BJ (cell line): ENCODE results near the gene DTX2. TPM values are rescaled to one million over a fixed set of nuclear protein-coding genes. Genes with fewer than 3 reads are reported as not detected.
"Not testable (repeated sequence)": the region's sequence is repeated elsewhere in the genome, so short reads cannot be mapped to it uniquely, and the experiment has no call there.

ENCODE experiments used
- CTCF ChIA-PET: fragments of 350-600 bp; formaldehyde crosslinking; extraction: SDS; loops from one replicate; lab custom pipeline; 2021; ENCODE audit warnings: antibody characterized with exemption, inconsistent platforms; lab: Yijun Ruan, JAX
- POLR2A ChIA-PET: fragments of 300-600 bp; sonication (Branson Sonifier 250); formaldehyde crosslinking; extraction: SDS; loops from one replicate; lab custom pipeline; 2021; ENCODE audit warnings: antibody characterized with exemption; lab: Charles Lee
- DNase-seq: peaks from one replicate; pipeline ENCODE4 v3.0.0-alpha.2; 2011; ENCODE audit warnings: low read depth
- H3K27me3 ChIP-seq: 2 replicates; pipeline ENCODE4 v1.6.0; 2011; ENCODE audit warnings: low read length; ENCODE audit not compliant: control insufficient read depth, insufficient read depth
- H3K36me3 ChIP-seq: 2 replicates; pipeline ENCODE4 v1.5.1; 2011; ENCODE audit warnings: low read length; ENCODE audit not compliant: control insufficient read depth, insufficient read depth
- H3K4me3 ChIP-seq: 2 replicates; pipeline ENCODE4 v1.5.1; 2011; ENCODE audit warnings: low read depth, mild to moderate bottlenecking, control low read depth, low read length
- polyA plus RNA-seq: library from polyadenylated mRNA; depleted of rRNA; stranded (reverse); fragments of >200 nt; gene quantifications from 2 replicates; pipeline ENCODE4 v1.2.3, GENCODE V29; 2011
- TF ChIP-seq, protein P1 (sequence below): IDR thresholded peaks from 2 replicates; pipeline ENCODE4 v1.5.1; 2011; ENCODE audit warnings: low read depth, mild to moderate bottlenecking, control low read depth, inconsistent platforms, low read length, moderate library complexity; ENCODE audit not compliant: insufficient read depth

Gene DTX2
- polyA plus RNA-seq, 1 experiment: 3.3 TPM

DNA sequence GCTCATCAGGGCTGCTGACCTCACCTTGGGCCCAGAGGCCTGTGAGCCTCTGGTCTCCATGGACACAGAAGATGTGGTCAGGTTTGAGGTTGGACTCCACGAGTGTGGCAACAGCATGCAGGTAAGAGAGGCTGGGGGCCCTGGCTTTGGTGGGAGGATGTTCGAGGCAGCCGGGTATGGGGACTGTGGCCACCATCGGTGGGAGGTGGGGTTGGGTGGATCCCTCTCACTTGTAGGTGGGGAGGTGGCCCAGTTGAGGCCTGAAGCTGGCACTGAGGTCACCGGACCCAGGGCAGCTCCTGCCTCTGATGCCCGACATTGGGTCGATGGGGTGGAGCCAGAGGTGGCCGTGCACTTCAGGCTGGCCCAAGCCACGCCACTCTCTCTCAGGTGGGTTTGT is 36.4 kb upstream of the DTX2 start:
- CTCF ChIA-PET: interaction anchor here (0.6 kb wide), 1 partner anchor 241 kb away, joined by 4 read pairs; no protein-coding TSS in a partner anchor
- no peak for DNase-seq
- POLR2A ChIA-PET: no interaction called here

DNA sequence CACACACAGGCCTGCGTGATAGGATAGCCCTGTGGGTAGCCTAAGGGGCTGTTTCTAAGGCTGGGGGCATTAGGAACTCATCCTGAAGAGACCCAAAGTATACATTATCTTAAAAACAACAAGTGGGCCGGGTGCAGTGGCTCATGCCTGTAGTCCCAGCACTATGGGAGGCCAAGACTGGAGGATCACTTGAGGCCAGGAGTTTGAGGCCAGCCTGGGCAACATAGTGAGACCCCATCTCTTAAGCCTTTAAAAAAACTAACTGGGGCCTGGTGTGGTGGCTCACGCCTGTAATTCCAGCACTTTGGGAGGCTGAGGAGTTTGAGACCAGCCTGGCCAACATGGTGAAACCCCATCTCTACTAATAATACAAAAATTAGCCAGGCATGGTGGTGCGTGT is 36.0 kb upstream of the DTX2 start:
- H3K36me3 ChIP-seq, H3K27me3 ChIP-seq, POLR2A ChIA-PET, H3K4me3 ChIP-seq, DNase-seq: not testable (repeated sequence)
- CTCF ChIA-PET: interaction anchor here (0.6 kb wide), 1 partner anchor 241 kb away, joined by 4 read pairs; no protein-coding TSS in a partner anchor

More for the DNA sequence above, 36.4 kb upstream of the DTX2 start:
- TF ChIP-seq, protein P1, sequence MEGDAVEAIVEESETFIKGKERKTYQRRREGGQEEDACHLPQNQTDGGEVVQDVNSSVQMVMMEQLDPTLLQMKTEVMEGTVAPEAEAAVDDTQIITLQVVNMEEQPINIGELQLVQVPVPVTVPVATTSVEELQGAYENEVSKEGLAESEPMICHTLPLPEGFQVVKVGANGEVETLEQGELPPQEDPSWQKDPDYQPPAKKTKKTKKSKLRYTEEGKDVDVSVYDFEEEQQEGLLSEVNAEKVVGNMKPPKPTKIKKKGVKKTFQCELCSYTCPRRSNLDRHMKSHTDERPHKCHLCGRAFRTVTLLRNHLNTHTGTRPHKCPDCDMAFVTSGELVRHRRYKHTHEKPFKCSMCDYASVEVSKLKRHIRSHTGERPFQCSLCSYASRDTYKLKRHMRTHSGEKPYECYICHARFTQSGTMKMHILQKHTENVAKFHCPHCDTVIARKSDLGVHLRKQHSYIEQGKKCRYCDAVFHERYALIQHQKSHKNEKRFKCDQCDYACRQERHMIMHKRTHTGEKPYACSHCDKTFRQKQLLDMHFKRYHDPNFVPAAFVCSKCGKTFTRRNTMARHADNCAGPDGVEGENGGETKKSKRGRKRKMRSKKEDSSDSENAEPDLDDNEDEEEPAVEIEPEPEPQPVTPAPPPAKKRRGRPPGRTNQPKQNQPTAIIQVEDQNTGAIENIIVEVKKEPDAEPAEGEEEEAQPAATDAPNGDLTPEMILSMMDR: no peak
- H3K27me3 ChIP-seq: no peaks in the 10 kb centered on the region
- H3K4me3 ChIP-seq: no peak overlapping the region
- no peaks in the 10 kb centered on the region for H3K36me3 ChIP-seq

DNA sequence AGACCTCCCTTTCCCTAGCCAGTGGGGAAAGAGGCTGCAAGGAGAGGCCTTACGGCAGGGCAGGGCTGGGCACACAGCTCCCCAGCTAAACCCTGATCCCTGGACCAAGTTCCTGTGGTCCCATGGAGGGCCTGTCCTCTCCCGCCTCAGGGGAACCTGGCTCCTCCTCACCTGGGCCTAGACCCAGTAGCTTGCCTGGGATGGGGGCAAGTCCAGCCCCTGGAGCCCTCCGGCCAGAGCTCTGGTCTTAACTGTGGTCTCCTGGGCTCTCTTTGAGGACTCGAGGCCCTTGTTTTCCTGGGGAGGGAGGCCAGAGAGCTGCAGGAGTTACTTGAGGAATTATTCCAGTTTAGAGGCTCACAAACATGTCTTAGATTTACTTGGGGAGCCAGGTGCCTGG is 35.3 kb upstream of the DTX2 start:
- H3K4me3 ChIP-seq: no peak overlapping the region
- CTCF ChIA-PET: no interaction called here
- TF ChIP-seq, protein P1: no peak
- POLR2A ChIA-PET: no interaction called here
- DNase-seq: no peak
- no peaks in the 10 kb centered on the region for H3K36me3 ChIP-seq
- H3K27me3 ChIP-seq: no peaks in the 10 kb centered on the region

DNA sequence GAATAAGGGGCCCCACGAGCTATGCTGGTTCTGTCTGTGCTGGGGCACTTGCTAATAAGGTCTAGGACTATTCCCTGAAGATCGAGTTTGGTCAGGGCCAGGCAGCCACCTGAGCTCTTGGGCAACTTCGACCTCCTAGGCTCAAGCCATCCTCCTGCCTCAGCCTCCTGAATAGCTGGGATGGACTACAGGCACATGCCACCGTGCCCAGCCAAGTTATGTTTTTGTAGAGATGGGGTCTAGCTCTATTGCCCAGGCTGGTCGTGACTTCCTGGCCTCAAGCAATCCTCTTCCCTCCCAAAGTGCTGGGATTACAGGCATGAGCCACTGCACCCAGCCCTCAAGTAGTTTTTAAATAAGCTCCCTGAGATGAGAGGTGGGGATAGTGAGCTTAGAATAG is 33.9 kb upstream of the DTX2 start:
- no peak overlapping the region for H3K4me3 ChIP-seq
- ChIA-PET POLR2A (no interaction called here), CTCF (interaction anchor here (0.6 to 1.6 kb wide), 3 partner anchors 85 to 113 kb away, joined by 3 read pairs; no protein-coding TSS in a partner anchor)
- no peak for DNase-seq
- TF ChIP-seq, protein P1: no peak
- H3K36me3 ChIP-seq: no peaks in the 10 kb centered on the region
- no peaks in the 10 kb centered on the region for H3K27me3 ChIP-seq

DNA sequence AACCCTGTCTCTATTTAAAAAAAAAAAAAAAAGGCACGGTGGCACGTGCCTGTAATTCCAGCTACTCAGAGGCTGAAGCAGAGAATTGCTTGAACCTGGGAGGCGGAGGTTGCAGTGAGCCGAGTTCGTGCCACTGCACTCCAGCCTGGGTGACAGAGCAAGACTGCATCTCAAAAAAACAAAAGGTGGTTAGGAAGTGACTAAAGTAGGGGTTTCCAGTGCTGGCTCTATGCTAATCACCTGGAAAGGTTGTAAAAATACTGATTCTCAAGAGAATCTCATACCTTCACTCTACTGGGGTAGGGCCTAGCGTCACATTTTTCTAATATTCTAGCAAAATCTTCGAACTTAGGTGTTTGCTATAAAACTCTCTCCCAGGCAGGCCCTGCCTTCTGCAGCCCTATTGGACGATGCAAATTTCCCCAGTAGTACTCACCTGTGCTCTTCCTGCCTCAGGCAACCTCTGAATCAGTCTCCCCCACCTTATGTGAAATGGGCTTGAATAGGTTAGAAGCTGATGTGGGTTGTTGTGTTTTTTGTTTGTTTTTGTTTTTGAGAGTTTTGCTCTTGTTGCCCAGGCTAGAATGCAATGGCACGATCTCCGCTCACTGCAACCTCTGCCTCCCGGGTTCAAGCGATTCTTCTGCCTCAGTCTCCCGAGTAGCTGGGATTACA is 33.2 kb upstream of the DTX2 start:
- Histone ChIP-seq H3K36me3 (no peaks in the 10 kb centered on the region), H3K27me3 (no peaks in the 10 kb centered on the region), H3K4me3 (no peak overlapping the region)
- ChIA-PET CTCF (interaction anchor here (0.6 to 1.6 kb wide), 3 partner anchors 85 to 114 kb away, joined by 3 read pairs; no protein-coding TSS in a partner anchor), POLR2A (no interaction called here)
- no peak for DNase-seq
- TF ChIP-seq, protein P1: no peak
